Ishikawa (cell line): ENCODE results near the gene FASTKD2.

Source experiments
- CEBPB ChIP-seq: IDR thresholded peaks from 2 replicates; pipeline ENCODE4 v1.6.1; 2012
- CREB1 ChIP-seq: IDR thresholded peaks from 2 replicates; pipeline ENCODE4 v1.6.1; 2012; ENCODE audit warnings: low read depth
- EGR1 ChIP-seq: IDR thresholded peaks from 2 replicates; pipeline ENCODE4 v1.6.1; 2012
- EP300 ChIP-seq: IDR thresholded peaks from 2 replicates; pipeline ENCODE4 v1.6.1; 2012; ENCODE audit warnings: borderline replicate concordance
- FOXM1 ChIP-seq: IDR thresholded peaks from 2 replicates; pipeline ENCODE4 v1.6.1; 2012; ENCODE audit warnings: low read depth, borderline replicate concordance
- NFIC ChIP-seq: IDR thresholded peaks from 2 replicates; pipeline ENCODE4 v1.6.1; 2012
- RAD21 ChIP-seq: IDR thresholded peaks from 2 replicates; pipeline ENCODE4 v1.6.1; 2012; ENCODE audit warnings: low read depth
- TAF1 ChIP-seq: IDR thresholded peaks from 2 replicates; pipeline ENCODE4 v1.6.1; 2012; ENCODE audit warnings: low read depth, mild to moderate bottlenecking
- TCF12 ChIP-seq: IDR thresholded peaks from 2 replicates; pipeline ENCODE4 v1.6.1; 2012; ENCODE audit warnings: low read depth
- TEAD4 ChIP-seq: IDR thresholded peaks from 2 replicates; pipeline ENCODE4 v1.6.1; 2012
- YY1 ChIP-seq: IDR thresholded peaks from 2 replicates; pipeline ENCODE4 v1.6.1; 2012; ENCODE audit warnings: low read depth
- ZBTB7A ChIP-seq: IDR thresholded peaks from 2 replicates; pipeline ENCODE4 v1.6.1; 2012; ENCODE audit warnings: low read depth
- TF ChIP-seq, protein P1 (sequence below): IDR thresholded peaks from 2 replicates; pipeline ENCODE4 v1.6.1; 2012
- TF ChIP-seq, protein P2 (sequence below): IDR thresholded peaks from 2 replicates; pipeline ENCODE4 v1.6.1; 2012
- TF ChIP-seq, protein P3 (sequence below): IDR thresholded peaks from 2 replicates; pipeline ENCODE4 v1.6.1; 2012; ENCODE audit warnings: low read depth, mild to moderate bottlenecking

The FASTKD2 gene

DNA sequence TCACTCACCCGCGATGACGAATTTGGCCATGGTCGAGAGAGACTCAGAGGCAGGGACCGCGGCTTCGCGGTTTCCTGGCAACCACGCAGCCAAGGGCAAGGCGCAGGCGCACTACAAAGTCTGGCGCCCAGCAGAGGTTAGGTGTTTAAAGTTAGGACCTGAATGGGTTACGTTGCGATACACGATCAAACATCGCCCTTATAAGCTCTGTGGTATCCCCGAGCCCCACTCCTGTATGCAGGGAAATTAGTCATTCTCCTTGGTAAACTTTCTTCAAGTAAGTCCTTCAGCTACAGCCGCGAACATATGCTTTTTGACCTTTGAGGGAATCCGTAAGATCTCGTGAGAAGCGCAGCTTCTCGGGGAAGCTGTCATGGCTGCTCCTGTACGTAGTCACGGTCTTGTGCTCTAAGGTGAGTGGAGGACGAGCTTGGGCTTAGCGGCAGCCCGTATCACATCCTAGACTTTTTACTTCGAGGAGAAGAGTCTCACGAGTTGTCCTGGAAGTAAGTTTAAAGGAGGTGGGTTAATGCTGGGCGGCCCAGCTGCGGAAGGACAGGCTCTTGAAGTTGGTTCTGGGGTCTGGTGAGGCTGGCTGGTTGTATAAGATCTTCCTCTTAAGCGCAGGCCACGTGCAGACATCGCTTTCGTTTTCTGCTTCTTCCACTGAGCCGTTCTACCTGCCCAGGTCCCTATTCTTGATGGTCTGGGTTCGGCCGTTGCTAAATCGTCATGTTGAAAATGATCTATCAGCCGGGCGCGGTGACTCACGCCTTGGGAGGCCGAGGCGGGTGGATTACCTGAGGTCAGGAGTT lies at the start of gene FASTKD2, which contains the start of gene MDH1B:
TSS of gene FASTKD2 (plus strand) at position 365 of the 815 bp plus-strand sequence. CDS start 1,088 bp downstream, outside the sequence.
TSS of gene MDH1B (minus strand) at position 87 of the 815 bp plus-strand sequence. CDS start at position 30, 57 bp downstream.
- no peak for TF ChIP-seq CREB1
- 0 out of 2 replicates have a peak, but pooled peaks have one; percentile 6 for TF ChIP-seq TCF12
- peak; percentile 96 for TF ChIP-seq YY1
- no peak for TF ChIP-seq ZBTB7A
- 0 out of 2 replicates have a peak, but pooled peaks have one; percentile 15 for TF ChIP-seq NFIC
- TF ChIP-seq, protein P1, sequence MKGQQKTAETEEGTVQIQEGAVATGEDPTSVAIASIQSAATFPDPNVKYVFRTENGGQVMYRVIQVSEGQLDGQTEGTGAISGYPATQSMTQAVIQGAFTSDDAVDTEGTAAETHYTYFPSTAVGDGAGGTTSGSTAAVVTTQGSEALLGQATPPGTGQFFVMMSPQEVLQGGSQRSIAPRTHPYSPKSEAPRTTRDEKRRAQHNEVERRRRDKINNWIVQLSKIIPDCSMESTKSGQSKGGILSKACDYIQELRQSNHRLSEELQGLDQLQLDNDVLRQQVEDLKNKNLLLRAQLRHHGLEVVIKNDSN: peak; percentile 5; the same call in 1 of the 2 replicates
- TF ChIP-seq TEAD4: no peak
- TF ChIP-seq TAF1: peak; percentile 90
- TF ChIP-seq, protein P2, sequence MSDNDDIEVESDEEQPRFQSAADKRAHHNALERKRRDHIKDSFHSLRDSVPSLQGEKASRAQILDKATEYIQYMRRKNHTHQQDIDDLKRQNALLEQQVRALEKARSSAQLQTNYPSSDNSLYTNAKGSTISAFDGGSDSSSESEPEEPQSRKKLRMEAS: peak; percentile 88
- no peak for TF ChIP-seq CEBPB
- TF ChIP-seq RAD21: no peak

DNA sequence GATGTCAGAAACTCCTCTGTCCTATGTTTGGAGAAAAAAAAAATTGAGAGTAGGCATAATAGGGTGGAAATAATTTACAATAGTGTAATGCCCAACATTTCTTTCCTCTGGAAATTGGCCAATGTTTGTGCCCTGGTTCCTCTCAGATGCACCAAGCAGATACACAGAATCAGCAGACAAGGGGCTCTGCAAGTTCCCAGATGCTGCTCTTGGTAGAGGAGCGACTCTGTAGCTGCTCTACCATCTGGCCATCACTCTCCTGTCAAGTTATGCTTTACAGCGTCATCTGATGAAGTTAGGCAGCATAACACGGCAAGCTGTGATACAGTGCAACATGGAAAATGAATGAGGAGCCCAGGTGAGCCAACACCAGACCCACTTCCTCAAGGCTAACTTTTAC lies 48.8 kb upstream of the FASTKD2 start:
- TF ChIP-seq ZBTB7A (no peak), YY1 (no peak), NFIC (no peak)
- TF ChIP-seq, protein P1: no peak

DNA sequence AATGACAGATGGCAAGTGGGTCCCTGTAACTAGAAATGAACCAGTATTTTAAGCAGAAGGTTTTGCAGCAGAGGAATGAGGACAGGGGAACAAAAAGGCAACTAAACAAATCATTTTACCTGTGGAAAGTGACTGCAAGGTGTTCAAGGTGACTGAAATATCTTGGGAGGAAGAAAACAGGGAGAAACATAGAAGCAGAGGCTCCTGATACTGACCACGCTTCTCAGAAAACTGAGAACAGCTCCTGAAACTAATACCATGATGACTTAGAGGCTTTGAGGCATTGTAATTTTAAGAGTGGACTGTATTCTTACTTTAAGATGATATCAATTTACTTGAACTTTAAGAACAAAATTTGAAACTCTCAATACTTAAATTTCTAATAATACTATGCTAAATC lies 47.1 kb upstream of the FASTKD2 start, which contains the start of gene DYTN:
TSS of gene DYTN (minus strand) at position 101 of the 400 bp plus-strand sequence. CDS start 117 bp downstream, outside the sequence.
- TF ChIP-seq CEBPB (no peak), EGR1 (no peak), ZBTB7A (no peak), FOXM1 (no peak)
- TF ChIP-seq, protein P3, sequence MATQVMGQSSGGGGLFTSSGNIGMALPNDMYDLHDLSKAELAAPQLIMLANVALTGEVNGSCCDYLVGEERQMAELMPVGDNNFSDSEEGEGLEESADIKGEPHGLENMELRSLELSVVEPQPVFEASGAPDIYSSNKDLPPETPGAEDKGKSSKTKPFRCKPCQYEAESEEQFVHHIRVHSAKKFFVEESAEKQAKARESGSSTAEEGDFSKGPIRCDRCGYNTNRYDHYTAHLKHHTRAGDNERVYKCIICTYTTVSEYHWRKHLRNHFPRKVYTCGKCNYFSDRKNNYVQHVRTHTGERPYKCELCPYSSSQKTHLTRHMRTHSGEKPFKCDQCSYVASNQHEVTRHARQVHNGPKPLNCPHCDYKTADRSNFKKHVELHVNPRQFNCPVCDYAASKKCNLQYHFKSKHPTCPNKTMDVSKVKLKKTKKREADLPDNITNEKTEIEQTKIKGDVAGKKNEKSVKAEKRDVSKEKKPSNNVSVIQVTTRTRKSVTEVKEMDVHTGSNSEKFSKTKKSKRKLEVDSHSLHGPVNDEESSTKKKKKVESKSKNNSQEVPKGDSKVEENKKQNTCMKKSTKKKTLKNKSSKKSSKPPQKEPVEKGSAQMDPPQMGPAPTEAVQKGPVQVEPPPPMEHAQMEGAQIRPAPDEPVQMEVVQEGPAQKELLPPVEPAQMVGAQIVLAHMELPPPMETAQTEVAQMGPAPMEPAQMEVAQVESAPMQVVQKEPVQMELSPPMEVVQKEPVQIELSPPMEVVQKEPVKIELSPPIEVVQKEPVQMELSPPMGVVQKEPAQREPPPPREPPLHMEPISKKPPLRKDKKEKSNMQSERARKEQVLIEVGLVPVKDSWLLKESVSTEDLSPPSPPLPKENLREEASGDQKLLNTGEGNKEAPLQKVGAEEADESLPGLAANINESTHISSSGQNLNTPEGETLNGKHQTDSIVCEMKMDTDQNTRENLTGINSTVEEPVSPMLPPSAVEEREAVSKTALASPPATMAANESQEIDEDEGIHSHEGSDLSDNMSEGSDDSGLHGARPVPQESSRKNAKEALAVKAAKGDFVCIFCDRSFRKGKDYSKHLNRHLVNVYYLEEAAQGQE: no peak

DNA sequence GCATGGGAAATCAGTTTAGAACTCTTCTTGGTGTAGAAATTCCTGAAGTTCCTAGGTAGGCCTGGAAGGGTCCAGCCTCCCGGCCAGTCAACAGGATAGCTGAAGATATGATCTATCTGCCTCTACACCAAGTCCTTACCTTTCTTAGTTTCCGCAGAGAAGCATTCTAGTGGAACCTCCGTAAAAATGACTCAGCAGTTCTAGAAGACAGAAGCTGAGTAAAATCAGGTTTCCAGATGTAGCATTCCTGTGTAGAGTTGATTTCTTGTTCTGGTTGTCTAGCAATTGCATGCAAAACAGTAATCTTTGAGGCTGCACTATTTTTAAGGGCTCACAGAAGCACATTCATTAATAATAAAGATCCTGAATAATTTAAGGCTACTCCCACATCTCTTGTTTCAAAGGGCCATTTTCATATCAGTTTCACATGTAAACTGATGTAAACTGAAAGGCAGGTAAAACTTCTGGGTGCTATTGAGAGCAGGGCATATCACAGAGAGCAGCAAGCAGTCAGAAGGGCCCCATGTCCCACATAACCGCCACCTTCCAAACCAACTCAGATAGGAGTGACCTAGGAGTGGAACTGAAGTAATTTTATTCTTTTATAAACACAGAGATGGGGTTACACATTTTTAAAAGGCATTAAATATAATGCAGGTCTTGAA lies 44.0 kb upstream of the FASTKD2 start:
- TF ChIP-seq YY1 (no peak), NFIC (no peak), FOXM1 (no peak), CEBPB (no peak), CREB1 (no peak), EGR1 (no peak), TEAD4 (no peak), TCF12 (no peak), ZBTB7A (no peak), TAF1 (no peak), RAD21 (no peak), EP300 (no peak)
- TF ChIP-seq, protein P1: no peak
- TF ChIP-seq, protein P3: no peak
- TF ChIP-seq, protein P2: no peak

DNA sequence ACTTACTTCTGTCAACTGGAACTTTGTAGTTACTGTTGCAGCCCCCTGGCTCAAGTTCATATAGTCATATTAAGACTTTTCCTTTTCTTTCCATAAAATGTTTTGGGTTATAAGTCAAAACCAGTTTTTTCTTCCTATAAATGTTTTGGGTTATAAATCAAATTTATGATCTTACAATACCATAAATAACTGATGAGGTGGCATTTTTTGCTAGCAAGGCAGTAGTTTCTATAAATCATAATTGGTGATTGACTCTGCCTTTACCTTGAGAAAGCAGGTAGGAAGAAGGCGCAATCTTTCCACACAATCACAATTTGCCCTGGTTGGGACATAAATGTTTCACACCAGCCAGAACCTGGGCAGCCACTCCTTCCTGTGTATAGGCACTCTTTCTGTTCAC lies 42.1 kb upstream of the FASTKD2 start:
- TF ChIP-seq, protein P3: no peak
- TF ChIP-seq CREB1 (no peak), TAF1 (no peak), EP300 (no peak), YY1 (no peak), TCF12 (no peak)
- TF ChIP-seq, protein P2: no peak
